Esophagus muscularis mucosa (tissue), 2 donors: Measurements from ENCODE around the gene RELCH.

Source experiments
- EP300 ChIP-seq: sonication (generic); formaldehyde crosslinking; IDR thresholded peaks from one replicate; pipeline ENCODE4 v1.6.1; 2017; ENCODE audit warnings: antibody characterized with exemption
- POLR2A ChIP-seq: fragments of 450-650 bp; IDR thresholded peaks from one replicate; pipeline ENCODE4 v1.6.1; 2017; ENCODE audit warnings: antibody characterized with exemption, moderate library complexity, mild to moderate bottlenecking, low read depth

GRCh38 chr18:62343316-62343715 is 156.3 kb downstream of the RELCH start:
- TF ChIP-seq EP300, result no peak
- no peak for TF ChIP-seq POLR2A
